PC-3 (cell line): ENCODE measurements around the gene STAU1.

Experiments
- CTCF ChIP-seq: fragments of 300-600 bp; sonication (generic); conservative IDR thresholded peaks from 2 replicates; pipeline ENCODE4 v1.5.1; 2017; ENCODE audit warnings: antibody characterized with exemption, low read depth, mild to moderate bottlenecking, low read length
- EZH2 ChIP-seq: fragments of 300-600 bp; sonication (generic); IDR thresholded peaks from one replicate; pipeline ENCODE4 v1.6.1; 2017; ENCODE audit warnings: antibody characterized with exemption, mild to moderate bottlenecking, low read length; ENCODE audit not compliant: unreplicated experiment
- EZH2phosphoT487 ChIP-seq: fragments of 300-600 bp; sonication (generic); IDR thresholded peaks from 2 replicates; pipeline ENCODE4 v1.6.1; 2018; ENCODE audit warnings: mild to moderate bottlenecking, antibody characterized with exemption, low read length, borderline replicate concordance

- no peak for TF ChIP-seq CTCF
- TF ChIP-seq EZH2 = no peak
- TF ChIP-seq EZH2phosphoT487 = no peak
Observed at GRCh38 chr20:49104365-49104648, 83.8 kb downstream of the STAU1 start.
